Activated naive CD4-positive, alpha-beta T cell treated with anti-CD3 and anti-CD28 coated beads for 36 hours (primary cell): ENCODE measurements around the gene SH3GL1. TPM values are rescaled to one million over a fixed set of nuclear protein-coding genes. Genes with fewer than 3 reads are reported as not detected.

Experiments used
- CTCF ChIA-PET: fragments of 350-600 bp; sonication (Branson Sonifier 250); formaldehyde crosslinking; loops from one replicate; lab custom pipeline; 2021; ENCODE audit warnings: antibody characterized with exemption; lab: Charles Lee
- DNase-seq: peaks from one replicate; pipeline ENCODE4 v3.0.0-alpha.2; 2020
- H3K27ac Mint-ChIP-seq: one replicate; pipeline ENCODE4 v1.8.0; 2021; ENCODE audit warnings: mild to moderate bottlenecking, mixed read lengths
- H3K27me3 Mint-ChIP-seq: one replicate; pipeline ENCODE4 v1.8.0; 2021; ENCODE audit warnings: low read depth, mixed read lengths
- H3K36me3 Mint-ChIP-seq: one replicate; pipeline ENCODE4 v1.8.0; 2021; ENCODE audit warnings: low read depth, mixed read lengths
- H3K4me1 Mint-ChIP-seq: one replicate; pipeline ENCODE4 v1.8.0; 2021; ENCODE audit warnings: low read depth, mixed read lengths
- H3K4me3 Mint-ChIP-seq: one replicate; pipeline ENCODE4 v1.8.0; 2021; ENCODE audit warnings: mild to moderate bottlenecking, moderate library complexity, mixed read lengths
- H3K9me3 Mint-ChIP-seq: one replicate; pipeline ENCODE4 v1.8.0; 2021; ENCODE audit warnings: mixed read lengths
- intact Hi-C: fragments of 100-400 bp; cut with micrococcal nuclease; formaldehyde crosslinking; loops from one replicate; pipeline ENCODE4 v1.15.1; 2023
- microRNA-seq: library from miRNA; unstranded; fragments of <30 nt; microRNA quantifications from one replicate; pipeline ENCODE4 v1.2.0, GENCODE V29; 2022; ENCODE audit warnings: borderline microRNAs expressed, borderline replicate concordance
- total RNA-seq, 2 experiments: library from RNA; stranded (reverse); gene quantifications; one replicate each; pipeline ENCODE4 v1.2.3, GENCODE V29; 2021

SH3GL1 gene
- total RNA-seq, 2 experiments from 2014 or later: 31.7 to 32.1 TPM

DNA sequence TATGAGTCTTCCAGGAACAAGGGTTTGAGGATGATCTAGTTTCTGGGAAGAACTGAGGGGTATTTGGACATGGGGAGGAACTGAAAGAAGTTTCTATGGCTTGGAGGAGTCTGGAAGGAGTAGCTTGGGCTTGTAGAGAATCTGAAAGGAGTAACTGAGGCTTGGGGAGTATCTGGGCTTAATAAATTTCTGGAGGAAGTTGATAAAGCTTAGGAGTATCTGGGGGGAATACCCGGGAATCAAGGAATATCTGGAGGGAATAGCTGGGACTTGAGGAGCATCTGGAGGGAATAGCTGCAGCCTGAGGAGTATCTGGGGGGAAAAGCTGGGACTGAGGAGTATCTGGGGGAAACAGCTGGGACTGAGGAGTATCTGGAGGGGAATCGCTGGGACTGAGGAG is 79.9 kb downstream of the SH3GL1 start:
- intact Hi-C loops: no loop called here

GRCh38 chr19:4319067-4319718 is 81.2 kb downstream of the SH3GL1 start:
- H3K4me3 Mint-ChIP-seq: no peak overlapping the region
- H3K27me3 Mint-ChIP-seq: no peaks in the 10 kb centered on the region
- CTCF ChIA-PET: interaction anchor here (0.6 to 6.0 kb wide), 7 partner anchors 9 to 240 kb away, joined by 3 to 29 read pairs (median 4); partner anchors contain the start of gene MPND
- no peaks in the 10 kb centered on the region for H3K4me1 Mint-ChIP-seq
- no peak for DNase-seq
- peaks cover 4% of the 10 kb centered on the region for H3K36me3 Mint-ChIP-seq
- no peak overlapping the region for H3K27ac Mint-ChIP-seq
- intact Hi-C loops: no loop called here
- H3K9me3 Mint-ChIP-seq: peaks cover 2% of the 10 kb centered on the region

More for the DNA sequence above, 79.9 kb downstream of the SH3GL1 start:
- Mint-ChIP-seq H3K36me3 (peaks cover 4% of the 10 kb centered on the region), H3K27ac (no peak overlapping the region), H3K27me3 (no peaks in the 10 kb centered on the region), H3K4me3 (no peak overlapping the region), H3K9me3 (peaks cover 2% of the 10 kb centered on the region), H3K4me1 (no peaks in the 10 kb centered on the region)
- DNase-seq: no peak
- CTCF ChIA-PET: interaction anchor here (0.6 to 6.0 kb wide), 6 partner anchors 23 to 164 kb away, joined by 3 to 29 read pairs (median 6); partner anchors contain the start of gene MPND

- CTCF ChIA-PET: interaction anchor here (6.0 kb wide), 1 partner anchor 51 kb away, joined by 29 read pairs; no protein-coding TSS in a partner anchor
- H3K4me1 Mint-ChIP-seq: no peaks in the 10 kb centered on the region
- H3K36me3 Mint-ChIP-seq: peaks cover 4% of the 10 kb centered on the region
- no peaks in the 10 kb centered on the region for H3K27me3 Mint-ChIP-seq
- no peak for DNase-seq
- peaks cover 2% of the 10 kb centered on the region for H3K9me3 Mint-ChIP-seq
- H3K4me3 Mint-ChIP-seq: no peak overlapping the region
- intact Hi-C loops: no loop called here
- no peak overlapping the region for H3K27ac Mint-ChIP-seq
Observed at GRCh38 chr19:4318460-4318859, 81.9 kb downstream of the SH3GL1 start.

GRCh38 chr19:4316956-4317355 is 83.4 kb downstream of the SH3GL1 start:
- intact Hi-C loops: no loop called here
- H3K27me3 Mint-ChIP-seq: no peaks in the 10 kb centered on the region
- CTCF ChIA-PET: interaction anchor here (0.6 kb wide), 1 partner anchor 18 kb away, joined by 3 read pairs; no protein-coding TSS in a partner anchor
- H3K4me3 Mint-ChIP-seq: no peak overlapping the region
- peaks cover 2% of the 10 kb centered on the region for H3K9me3 Mint-ChIP-seq
- no peaks in the 10 kb centered on the region for H3K4me1 Mint-ChIP-seq
- H3K36me3 Mint-ChIP-seq: peaks cover 4% of the 10 kb centered on the region
- H3K27ac Mint-ChIP-seq: no peak overlapping the region
- DNase-seq: no peak

- CTCF ChIA-PET: interaction anchor here (0.6 kb wide), 1 partner anchor 88 kb away, joined by 3 read pairs; no protein-coding TSS in a partner anchor
Observed at GRCh38 chr19:4313847-4314490, 86.4 kb downstream of the SH3GL1 start.

More at GRCh38 chr19:4313847-4314490, 86.4 kb downstream of the SH3GL1 start:
- intact Hi-C loops: no loop called here
- peaks cover 3% of the 10 kb centered on the region for H3K36me3 Mint-ChIP-seq
- no peak overlapping the region for H3K4me3 Mint-ChIP-seq
- H3K27ac Mint-ChIP-seq: no peak overlapping the region
- no peaks in the 10 kb centered on the region for H3K4me1 Mint-ChIP-seq
- H3K27me3 Mint-ChIP-seq: no peaks in the 10 kb centered on the region
- no peaks in the 10 kb centered on the region for H3K9me3 Mint-ChIP-seq
- DNase-seq: no peak

Small RNA genes within 50 kb of the gene (microRNA-seq; reads per million reads assigned to microRNA genes)
- 9.9 reads per million, percentile 22 among the genes with 10 or more reads in this experiment for gene MIR4746

Other genes starting within 250 kb of the SH3GL1 start
- gene CREB3L3, start 246.9 kb downstream of the SH3GL1 start, total RNA-seq: not detected
- 10 to 100 TPM; 20.0 to 20.1 TPM for gene SIRT6, start 218.0 kb downstream of the SH3GL1 start, total RNA-seq
- 1 to 10 TPM; 2.5 to 2.6 TPM for gene ANKRD24, start 217.9 kb downstream of the SH3GL1 start, total RNA-seq
- 10 to 100 TPM in 1 of 2 experiments, 1 to 10 TPM in 1; 7.8 to 11.8 TPM for gene EBI3, start 171.0 kb downstream of the SH3GL1 start, total RNA-seq
- 10 to 100 TPM; 28.5 to 29.8 TPM for gene YJU2, start 153.5 kb downstream of the SH3GL1 start, total RNA-seq
- gene SHD, start 121.3 kb downstream of the SH3GL1 start, total RNA-seq: not detected
- gene TMIGD2, start 98.2 kb downstream of the SH3GL1 start, total RNA-seq: 10 to 100 TPM; 19.9 to 21.2 TPM
- gene FSD1, start 95.9 kb downstream of the SH3GL1 start, total RNA-seq: 10 to 100 TPM; 12.3 to 17.5 TPM
- gene STAP2, start 61.7 kb downstream of the SH3GL1 start, total RNA-seq: 10 to 100 TPM in 1 of 2 experiments, 1 to 10 TPM in 1; 8.1 to 10.7 TPM
- 10 to 100 TPM; 16.3 to 18.6 TPM for gene MPND, start 57.0 kb downstream of the SH3GL1 start, total RNA-seq
- 10 to 100 TPM; 57.3 to 65.1 TPM for gene CHAF1A, start 2.1 kb upstream of the SH3GL1 start, total RNA-seq
- gene UBXN6, start 57.2 kb upstream of the SH3GL1 start, total RNA-seq: 10 to 100 TPM; 28.7 to 36.2 TPM
- 10 to 100 TPM; 43.0 to 43.5 TPM for gene HDGFL2, start 71.8 kb upstream of the SH3GL1 start, total RNA-seq
- gene PLIN4, start 117.9 kb upstream of the SH3GL1 start, total RNA-seq: not detected
- gene PLIN5, start 134.7 kb upstream of the SH3GL1 start, total RNA-seq: under 1 TPM; 0.07 to 0.25 TPM
- 1 to 10 TPM; 1.3 to 1.5 TPM for gene LRG1, start 139.5 kb upstream of the SH3GL1 start, total RNA-seq
- gene SEMA6B, start 159.1 kb upstream of the SH3GL1 start, total RNA-seq: under 1 TPM in 1 of 2 experiments, not detected in 1; 0.17 TPM
- gene TNFAIP8L1, start 239.0 kb upstream of the SH3GL1 start, total RNA-seq: 10 to 100 TPM; 19.9 to 20.4 TPM